Stromal cell of bone marrow (primary cell): ENCODE measurements around the gene FGF18.

ENCODE experiments used
- DNase-seq: peaks from one replicate; pipeline ENCODE4 v3.0.0-alpha.2; 2012; ENCODE audit warnings: low read depth

FGF18 gene

DNA sequence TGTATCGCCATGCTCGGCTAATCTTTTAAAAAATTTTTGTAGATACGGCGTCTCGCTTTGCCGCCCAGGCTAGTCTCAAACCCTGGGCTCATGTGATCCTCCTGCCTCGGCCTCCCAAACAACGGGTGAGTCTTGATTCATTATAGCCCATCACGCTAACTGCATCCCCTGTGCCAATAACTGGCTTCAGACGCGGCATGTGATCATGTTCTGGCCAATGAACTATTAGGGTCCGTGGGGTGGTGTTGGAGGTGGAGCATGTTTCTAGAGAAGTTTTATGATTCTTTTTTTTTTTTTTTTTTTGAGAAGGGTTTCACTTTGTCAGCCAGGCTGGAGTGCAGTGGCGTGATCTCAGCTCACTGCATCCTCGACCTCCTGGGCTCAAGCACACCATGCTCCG, 51.0 kb downstream of the FGF18 start:
- no peak for DNase-seq

DNA sequence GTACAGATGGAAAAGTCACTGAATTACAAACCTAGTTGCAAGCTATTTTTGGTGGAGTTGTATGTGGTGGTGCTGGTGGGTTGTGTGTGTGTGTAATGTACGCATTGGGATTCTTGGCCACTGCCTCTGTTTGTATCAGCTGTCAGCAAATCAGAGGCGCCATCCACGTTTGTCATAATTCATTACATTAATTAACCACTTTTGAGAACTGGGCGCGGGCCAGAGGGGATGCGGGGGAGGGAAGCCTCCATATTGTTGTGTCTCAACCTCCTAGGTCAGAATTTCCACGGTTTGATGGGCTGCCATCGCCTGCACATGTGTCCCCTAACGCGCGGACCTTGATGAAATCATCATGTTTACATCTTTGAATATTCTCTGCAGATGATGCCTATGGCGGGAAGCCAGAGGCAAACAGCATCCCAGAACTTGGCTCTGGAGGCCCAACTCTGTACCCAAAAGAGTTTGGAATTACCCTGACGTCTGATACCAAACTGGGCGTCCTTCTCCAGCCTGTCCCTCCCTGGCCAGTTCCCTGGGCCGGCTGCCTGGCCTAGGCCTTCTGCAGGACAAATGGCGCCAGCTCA, 54.9 kb downstream of the FGF18 start:
- no peak for DNase-seq

DNA sequence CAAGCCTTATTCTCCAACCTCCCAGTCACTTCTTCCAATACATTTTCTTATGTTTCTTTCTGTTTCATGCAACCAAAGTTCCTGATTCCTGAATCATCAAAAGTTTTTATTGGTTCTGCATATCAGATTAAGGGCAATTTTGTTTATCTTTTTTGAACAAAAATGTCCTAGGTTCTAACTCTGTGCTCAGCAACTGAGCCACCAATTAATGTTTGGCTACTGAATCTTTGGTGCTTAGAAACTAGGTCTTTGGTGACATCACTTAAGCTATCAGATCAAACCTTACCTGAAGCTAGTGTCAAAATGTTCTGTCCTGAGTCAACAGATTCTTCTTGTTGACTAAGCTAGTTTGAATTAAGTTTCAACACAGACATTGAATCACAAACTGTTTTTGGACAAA, 56.1 kb downstream of the FGF18 start:
- no peak for DNase-seq

DNA sequence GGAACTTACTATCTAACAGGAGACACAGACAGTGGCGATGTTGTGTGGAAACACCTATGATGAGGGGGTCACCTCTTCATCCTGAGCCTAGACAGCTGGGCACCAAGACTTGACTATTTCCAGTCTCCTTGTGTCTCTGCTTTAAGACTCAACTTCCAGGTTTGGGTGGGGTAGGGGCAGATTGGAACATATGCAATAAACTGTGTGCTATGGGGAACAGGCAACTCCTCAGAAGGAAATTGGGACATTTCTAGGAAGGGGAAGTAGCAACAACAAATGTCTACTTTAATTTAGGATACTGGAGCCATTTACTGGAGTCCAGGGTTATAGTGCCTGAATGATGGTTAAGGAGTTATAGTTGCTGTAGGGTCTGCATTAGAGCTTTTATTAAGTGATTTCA, 57.3 kb downstream of the FGF18 start:
- no peak for DNase-seq

DNA sequence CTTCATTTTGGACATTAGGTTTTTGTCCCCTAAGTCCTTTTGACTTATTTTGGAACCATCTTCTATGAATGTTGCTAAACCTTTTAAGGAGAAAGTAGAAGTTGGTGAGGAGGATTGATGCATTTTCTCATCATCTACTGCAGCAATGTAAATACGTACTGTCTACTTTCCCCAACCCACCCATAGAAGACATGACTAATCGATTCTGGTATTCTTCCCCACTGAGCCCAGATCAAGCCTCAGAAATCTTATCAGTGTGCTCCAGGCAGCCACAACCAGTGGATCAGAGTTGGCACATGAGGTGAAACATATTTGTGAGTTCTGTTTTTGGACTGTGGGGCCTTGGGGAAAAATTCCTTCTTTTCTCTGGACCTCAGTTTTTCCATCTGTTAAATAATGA, 57.7 kb downstream of the FGF18 start:
- no peak for DNase-seq

DNA sequence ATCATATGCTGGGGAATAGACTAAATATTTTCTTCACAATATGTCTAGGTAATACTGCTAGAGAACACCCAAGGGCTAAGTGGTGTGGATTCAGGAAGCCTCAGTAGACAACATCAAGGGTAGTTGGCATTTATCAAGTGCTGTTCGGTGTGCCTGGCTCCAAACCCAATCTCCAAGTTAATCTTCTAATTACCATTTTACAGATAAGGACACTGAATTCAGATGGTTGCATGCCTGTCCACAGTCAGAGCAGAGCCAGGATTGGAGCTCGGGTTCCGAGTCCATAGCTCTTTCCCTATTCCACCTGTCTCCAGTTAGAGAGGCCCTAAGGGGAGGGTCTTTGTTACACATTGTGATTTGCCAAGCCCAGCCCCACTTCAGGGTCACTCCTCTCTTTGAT, 58.2 kb downstream of the FGF18 start:
- DNase-seq: no peak

DNA sequence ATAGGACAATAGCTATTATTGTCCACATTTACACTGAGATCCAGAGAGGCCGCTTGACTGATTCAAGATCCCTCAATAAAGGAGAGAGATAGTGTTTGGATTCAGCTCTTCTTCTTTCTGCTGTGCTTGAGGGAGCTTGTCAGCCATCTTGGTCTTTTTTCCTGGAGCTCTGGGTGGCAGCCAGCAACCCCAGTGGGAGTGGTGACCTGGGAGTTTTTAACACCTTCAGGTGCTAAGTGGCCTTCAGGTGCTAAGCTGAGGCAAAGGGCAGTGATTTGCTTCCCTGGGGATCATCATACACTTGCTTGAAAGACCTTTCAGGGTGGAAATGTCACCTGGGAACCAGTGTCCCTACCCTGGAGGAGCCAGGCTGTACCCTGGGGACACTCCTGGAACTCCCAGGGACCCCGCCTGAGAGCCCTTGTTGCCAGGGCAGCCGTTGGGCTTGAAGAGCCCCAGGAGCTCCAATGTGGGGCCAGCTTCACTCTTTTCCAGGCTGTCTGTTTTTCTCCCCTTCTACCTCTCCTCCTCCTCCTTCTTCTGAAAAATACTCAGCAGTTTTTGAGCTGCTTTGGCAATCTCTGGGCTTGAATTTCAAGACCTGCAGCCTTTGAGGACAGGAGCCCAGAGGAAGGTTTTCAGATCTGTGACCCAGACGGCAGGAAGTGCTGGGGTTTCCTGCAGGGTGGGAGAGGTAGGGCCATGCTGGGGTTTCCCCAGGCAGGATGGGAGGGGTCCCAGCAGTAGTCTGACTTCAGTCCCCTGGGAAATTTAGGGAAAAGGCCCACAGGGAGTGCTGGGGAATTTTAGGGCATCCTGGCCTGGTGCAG, 59.7 kb downstream of the FGF18 start:
- DNase-seq: no peak

DNA sequence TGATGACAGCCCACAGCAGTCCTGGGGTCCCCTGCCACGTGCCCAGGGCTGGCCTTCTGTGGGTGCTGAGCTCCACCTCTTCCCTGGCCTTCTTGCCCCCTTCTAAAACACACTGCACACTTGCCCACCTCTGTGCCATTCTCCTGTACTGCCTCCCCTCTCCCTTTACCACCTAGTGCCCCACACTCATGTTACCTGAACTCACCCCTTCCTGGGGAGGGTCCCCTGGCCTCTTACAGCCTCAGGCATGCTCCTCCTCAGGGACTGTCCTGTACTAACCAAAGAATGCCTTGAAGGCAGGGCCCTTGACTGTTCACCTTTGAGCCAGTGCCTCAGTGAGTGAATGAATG, 60.3 kb downstream of the FGF18 start:
- no peak for DNase-seq

DNA sequence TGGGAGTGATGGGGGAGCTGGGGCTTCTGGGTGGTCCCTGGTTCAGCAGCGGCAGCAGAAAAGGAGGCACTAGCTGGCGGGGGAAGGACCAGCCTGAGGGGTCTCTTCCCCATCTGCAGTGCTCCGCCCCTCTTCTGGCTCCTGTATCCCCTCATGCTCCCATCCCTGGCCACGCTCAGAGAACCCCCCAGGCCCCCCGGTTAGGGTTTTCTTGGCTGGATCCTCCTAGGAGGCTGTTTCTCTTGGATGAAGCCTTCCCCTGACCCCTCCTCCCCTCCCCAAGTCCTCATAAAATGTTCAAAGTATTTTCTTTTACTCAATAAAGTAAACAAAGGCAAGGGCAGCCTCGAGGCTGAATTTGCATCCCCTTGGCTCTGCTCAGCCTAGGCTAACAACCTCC, 60.8 kb downstream of the FGF18 start:
- no peak for DNase-seq

DNA sequence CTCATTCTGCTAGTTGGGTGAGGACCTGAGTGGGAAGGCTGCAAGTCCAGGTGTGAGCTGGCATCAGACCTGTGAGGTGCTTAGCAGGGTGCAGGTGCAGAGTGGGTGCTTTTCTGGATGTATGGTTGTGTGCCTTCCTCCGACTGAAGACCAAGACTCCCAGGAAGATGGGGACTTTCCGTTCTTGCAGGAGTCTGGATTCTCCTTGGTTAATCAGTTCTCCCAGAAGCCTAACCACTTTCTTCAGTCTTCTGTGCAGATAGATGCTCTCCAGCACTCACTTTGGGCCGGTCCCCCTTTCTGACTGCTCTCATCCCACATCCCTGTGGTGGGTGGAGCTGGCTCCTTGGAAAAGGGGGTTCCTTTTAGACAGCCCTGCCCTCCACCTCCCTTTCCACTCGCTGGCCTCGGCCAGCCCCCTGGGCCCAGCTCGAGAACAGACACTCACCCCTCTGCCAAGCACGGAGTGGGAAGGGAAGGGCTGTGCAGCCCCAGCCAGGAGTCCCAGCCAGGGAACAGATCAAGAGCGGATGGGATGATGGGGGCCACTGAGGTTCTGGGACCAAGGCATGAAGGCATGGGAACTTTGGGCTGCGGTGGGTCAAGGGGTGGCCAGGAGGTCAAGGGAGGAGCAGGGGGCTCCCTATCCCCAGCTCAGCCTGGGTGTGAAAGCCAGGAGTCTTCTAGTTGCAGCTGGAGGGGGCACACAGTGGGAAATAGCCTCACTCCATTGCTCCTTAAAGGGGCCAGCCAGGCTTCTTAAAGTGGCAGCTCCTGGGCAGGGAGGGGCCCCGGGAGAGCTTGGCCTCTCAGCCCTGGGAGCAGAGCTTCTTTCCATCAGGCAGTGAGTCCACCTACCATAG, 62.4 kb downstream of the FGF18 start:
- DNase-seq: no peak

DNA sequence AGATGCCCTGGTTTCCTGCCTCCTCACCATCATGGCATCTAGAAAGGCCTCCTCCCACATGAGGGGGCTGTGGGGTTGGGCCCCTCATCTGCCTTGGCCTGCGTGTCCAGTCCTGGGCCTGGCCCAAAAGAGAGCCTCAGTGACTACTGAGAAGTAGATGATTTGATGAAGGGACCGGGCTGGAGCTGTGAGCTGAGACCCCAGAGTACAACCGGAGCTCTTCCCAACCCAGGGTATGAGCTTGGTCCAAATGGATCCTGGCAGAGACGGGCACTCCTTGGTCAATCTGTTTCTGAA, 62.9 kb downstream of the FGF18 start:
- no peak for DNase-seq

DNA sequence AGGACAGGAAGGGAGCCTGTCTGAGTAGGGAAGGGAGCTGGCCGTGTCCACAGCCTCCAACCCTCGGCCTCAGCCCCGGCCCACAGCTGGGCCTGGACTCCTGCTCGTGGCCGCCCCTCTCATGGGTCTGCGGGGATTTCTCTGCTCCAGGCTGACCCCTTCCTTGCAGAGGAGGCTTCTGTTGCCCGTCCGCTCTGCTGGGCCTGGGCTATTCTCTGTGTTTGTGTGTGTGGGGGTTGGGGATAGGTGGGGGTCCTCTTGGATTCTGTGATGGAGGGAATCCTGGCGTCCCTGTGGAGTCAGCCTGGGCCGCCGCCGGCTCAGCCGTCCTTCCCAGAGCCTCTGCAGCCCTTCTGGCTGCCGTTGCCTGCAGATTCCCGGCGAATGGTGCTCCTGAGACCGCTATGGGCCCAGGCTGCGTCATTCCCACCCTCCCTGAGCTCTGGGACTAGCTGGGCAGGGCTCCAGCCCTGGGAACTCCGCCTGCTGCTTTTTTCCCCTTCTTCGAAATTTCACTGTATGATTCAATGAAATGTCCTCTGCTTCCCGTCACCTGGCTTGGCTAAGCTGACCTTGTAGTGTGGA, 64.2 kb downstream of the FGF18 start:
- peak; percentile 76 for DNase-seq

DNA sequence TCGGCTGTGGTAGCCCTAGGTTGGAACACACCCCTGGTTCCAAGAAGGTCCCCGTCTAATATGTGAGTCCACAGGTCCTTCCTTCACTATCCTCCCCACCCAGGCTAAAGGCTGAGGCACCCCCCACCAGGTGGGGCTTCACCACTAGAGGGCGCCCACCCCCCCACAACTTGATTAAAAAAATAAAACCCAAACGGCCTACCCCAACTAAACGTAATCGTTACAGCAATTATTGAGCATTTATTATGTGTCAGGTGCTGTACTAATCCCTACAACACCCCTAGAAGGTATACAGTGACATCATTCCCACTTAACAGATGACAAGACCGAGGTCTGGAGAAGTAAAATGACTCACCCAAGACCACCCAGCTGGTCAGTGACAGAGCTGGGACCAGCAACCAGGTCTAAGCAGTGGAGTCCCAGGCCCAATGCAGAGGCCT, 65.0 kb downstream of the FGF18 start:
- no peak for DNase-seq

DNA sequence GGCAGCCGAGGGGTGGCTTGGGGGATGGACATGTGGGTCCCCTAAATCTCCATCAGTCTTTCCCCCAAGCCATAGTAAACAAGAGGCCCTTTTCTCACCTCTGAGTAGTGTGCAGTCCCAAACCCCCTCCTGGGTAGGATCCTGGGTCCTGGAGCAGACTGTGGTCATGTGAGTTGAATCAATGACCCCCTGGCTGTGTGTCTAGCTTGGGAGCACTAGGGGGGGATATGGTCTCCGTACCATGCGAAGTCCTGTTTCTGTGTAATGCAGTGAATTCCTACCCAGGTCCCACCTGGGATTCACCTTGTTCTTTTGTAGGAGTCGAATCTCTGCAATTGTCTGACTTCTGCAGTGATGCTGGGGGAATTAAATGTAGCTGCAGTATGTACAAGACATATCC, 66.2 kb downstream of the FGF18 start:
- no peak for DNase-seq

DNA sequence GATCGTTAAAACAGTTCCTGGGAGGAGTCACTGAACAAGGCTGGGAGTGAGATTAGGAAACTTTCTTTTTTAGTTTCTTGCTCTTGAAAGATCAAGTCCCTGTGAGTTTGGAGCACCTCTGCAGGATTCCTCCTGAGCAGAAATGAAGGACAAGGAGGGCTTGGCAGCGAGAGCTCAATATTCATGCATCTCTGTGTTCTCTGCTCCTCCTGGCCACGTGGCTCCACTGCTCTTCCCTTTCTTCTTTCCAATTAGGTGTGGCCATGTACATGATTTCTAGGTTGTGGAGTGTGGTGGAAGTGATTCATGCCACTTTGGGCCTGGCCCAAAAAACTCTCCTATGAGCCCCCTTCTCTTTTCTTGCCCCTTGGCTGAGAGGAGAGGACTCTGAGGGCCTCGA, 67.2 kb downstream of the FGF18 start:
- no peak for DNase-seq

DNA sequence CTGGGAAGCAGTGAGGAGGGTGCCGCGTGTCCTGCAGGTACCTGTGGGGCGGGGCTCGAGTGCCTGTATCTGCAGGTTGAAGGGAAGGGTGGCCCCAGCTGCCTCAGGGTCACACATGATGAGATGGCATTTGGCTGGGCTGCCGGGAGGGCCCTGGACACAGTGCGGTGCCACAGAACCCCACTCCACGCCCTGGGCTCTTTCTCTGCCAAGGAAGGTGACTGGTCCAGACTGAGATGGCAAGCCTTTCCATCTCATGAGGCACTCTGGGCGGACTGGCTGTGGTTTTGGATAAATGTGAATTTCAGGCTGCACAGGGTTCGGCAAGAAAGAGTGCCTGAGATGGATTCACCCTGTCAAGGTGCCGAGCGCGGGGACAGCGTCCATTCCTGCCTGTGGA, 69.4 kb downstream of the FGF18 start:
- no peak for DNase-seq

DNA sequence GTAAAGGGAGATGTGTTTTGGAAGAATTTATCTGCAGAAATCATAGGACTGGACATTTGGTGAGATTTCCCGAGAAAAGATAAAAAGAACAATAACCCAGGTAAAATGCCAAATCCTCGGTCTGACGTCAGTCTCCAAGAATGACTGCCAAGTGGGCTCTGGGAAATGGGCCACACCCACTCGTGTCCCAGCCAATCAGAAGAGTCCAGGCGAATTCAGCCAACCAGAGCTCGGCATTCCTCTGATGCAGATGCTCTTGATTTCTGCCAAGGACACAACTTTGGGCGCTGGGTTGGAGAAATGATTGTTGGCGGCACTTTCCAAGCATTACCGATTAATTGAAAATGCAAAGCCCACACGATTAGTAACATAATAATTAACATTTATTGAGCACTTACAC, 73.3 kb downstream of the FGF18 start:
- DNase-seq: no peak

DNA sequence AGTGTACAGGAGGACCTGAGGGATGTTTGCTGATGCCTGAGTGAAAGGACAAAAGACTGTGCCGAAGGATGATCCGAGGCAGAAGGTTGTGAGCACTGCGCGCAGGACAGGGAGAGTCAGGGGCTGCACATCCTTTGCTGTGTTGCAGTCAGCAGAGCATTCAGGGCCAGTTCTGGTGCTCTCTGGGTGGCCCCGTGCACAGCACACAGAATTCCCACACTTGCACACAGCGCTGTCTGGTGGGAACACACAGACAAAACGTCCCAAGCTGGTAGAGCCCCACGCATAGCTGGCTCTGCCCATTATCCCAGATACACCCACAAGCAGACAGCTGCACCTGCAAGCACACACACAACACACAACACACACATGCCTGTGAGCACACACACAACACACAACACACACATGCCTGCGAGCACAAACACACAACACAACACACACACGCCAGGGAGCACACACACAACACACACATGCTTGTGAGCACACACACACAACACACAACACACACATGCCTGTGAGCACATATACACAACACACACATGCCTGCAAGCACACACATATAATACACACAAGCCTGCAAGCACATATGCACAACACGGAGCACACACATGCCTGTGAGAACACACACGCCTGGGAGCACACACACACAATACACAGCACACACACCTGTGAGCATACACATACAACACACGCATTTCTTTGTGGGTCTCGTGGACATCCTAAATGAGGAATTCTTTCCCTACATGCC, 74.4 kb downstream of the FGF18 start:
- DNase-seq: no peak

DNA sequence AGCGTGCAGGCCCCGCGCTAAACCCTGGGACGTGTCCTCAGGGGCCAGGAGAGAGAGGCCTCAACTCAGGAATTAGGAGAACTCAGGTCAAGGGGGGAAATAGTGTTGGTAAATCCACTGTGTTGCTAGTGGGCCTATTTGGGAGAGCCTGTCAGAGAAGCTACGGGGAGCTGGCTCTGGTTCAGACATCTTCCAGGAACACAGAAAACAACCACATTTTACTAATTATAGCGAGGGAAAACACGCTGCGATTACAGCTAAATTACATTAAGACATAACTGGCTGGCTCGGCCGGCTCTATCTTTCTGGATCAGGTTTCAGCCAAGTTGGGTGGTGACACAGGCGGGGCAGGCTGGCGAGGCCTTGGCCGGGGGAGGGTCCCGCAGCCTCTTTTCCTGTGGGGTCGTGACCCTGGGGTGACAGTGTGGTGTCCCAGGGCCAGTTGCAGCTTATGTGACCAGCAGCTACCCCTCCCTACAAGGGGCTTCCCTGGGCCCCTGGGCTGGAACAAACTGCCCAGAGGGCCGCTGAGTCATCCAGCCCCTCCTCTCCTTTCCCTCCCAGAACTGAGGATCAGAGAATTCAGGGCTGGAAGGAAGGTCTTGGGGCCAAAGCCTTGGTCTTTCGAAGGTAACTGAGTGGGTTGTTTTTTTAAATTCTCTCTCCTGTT, 75.1 kb downstream of the FGF18 start:
- DNase-seq: peak; percentile 70

DNA sequence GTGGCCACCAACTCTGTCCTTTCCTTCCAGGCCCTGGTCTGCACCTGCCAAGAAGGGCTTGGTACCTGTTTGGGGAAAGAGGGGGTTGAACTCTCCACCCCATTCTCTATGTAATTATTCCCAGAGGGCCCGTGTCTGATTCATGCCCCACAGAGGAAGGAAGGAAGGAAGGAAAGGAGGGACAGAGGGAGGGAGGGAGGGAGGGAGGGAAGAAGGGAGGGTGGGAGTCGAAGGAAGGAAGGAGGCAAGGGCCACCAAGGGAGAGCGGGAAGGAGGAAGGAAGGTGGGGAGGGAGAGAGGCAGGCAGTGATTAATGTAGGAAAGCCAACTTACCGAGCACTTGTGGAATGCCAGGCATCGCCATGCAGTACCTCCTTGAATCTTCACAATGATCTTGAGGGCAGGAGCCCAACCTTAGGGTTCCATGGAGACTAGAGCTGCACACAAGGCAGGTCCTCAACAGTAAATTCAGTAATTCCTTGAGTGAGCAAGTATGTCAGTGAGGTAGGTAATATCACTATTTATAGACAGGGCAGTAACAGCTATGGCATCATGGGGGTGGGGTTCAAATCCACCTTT, 75.8 kb downstream of the FGF18 start:
- DNase-seq: peak; percentile 28

DNA sequence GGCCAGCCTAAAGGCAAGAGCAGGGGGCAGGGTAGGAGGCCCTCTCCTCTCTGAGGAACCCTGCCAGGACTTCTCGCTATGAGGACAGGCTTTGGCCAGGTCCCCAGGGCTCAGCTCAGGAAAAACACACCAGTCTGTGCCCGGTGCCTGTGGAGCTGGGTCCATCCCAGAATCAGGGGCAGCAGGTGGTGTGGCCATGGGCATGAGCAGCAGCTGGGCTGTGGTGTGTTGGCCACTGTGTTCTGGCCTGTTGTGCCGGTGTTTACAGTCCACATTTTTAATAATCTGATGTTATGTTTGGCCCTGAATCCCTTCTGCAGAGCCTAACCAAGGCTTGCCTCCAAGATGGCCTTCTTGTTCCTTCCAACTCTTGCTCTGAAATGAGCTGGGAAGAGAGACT, 77.0 kb downstream of the FGF18 start:
- no peak for DNase-seq
